Measurements from ENCODE around the gene FHDC1. TPM values are rescaled to one million over a fixed set of nuclear protein-coding genes. Genes with fewer than 3 reads are reported as not detected.
A peak's percentile ranks its signal among the peaks of the same experiment; 100 is the strongest.

The FHDC1 gene
- total RNA-seq, 4 donors from 2014 or later: 21.9 to 39.6 (median 28.7) TPM

DNA sequence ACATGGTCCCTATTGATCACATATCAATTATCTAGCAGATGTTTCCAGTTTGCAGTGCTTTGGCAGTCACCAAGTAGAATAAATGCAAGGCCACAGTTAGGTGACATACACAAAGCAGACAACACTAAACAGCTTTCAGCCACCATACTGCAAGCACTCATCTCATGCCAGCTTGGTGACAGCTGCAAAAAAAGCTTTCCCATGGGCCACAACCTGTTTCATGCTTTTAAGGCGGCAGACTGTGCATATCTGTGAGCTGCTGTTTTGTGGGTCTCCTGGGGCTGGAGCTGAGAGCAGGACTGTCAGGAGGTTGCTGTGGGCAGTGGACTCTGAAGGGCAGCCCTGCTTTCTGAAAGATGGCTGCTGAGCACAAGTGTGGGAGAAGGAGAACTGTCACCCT is 82.6 kb downstream of the FHDC1 start:
- Histone ChIP-seq H3K27ac (no peak overlapping the region), H3K9me3 (no peaks in the 10 kb centered on the region), H3K36me3 (no peaks in the 10 kb centered on the region), H3K27me3 (no peaks in the 10 kb centered on the region), H3K4me3 (no peak overlapping the region), H3K4me1 (peaks cover 16% of the 10 kb centered on the region)
- 91% methylated on average over 1 of the region's 1 CpG for WGBS
- TF ChIP-seq POLR2A (IDR thresholded peaks at IDR 0.05): no peak
- TF ChIP-seq POLR2AphosphoS5 (IDR thresholded peaks at IDR 0.05): no peak
- TF ChIP-seq, protein P1, sequence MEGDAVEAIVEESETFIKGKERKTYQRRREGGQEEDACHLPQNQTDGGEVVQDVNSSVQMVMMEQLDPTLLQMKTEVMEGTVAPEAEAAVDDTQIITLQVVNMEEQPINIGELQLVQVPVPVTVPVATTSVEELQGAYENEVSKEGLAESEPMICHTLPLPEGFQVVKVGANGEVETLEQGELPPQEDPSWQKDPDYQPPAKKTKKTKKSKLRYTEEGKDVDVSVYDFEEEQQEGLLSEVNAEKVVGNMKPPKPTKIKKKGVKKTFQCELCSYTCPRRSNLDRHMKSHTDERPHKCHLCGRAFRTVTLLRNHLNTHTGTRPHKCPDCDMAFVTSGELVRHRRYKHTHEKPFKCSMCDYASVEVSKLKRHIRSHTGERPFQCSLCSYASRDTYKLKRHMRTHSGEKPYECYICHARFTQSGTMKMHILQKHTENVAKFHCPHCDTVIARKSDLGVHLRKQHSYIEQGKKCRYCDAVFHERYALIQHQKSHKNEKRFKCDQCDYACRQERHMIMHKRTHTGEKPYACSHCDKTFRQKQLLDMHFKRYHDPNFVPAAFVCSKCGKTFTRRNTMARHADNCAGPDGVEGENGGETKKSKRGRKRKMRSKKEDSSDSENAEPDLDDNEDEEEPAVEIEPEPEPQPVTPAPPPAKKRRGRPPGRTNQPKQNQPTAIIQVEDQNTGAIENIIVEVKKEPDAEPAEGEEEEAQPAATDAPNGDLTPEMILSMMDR (IDR thresholded peaks at IDR 0.05): no peak
- no peak for TF ChIP-seq EP300 (IDR thresholded peaks at IDR 0.05)
- DNase-seq (ENCODE audit: low spot score in 2 of 2): no peak

DNA sequence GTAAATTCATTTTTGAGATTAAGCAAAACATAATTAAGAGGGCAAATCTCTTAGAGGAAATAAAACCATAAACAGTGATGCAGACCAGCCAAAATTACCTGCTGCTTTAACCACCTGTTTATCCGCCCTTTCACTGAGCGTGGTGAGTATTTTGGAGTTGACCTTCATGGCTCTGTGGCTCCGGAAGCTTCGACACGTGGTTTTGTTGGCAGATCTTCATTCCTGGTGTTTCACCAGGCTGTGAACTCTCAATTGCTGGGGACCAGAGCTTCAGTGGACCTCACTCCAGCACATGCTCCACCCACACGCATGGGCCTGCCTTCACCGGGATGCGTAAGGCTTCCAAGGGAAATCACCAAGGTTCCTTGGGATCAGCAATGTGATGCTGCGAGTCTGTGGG is 83.8 kb downstream of the FHDC1 start:
- TF ChIP-seq EP300 (IDR thresholded peaks at IDR 0.05) (no peak), POLR2AphosphoS5 (IDR thresholded peaks at IDR 0.05) (no peak), POLR2A (IDR thresholded peaks at IDR 0.05) (no peak)
- TF ChIP-seq, protein P1 (IDR thresholded peaks at IDR 0.05): no peak
- 85% methylated on average over 9 of the region's 9 CpGs for WGBS
- DNase-seq (ENCODE audit: low spot score in 2 of 2): no peak

DNA sequence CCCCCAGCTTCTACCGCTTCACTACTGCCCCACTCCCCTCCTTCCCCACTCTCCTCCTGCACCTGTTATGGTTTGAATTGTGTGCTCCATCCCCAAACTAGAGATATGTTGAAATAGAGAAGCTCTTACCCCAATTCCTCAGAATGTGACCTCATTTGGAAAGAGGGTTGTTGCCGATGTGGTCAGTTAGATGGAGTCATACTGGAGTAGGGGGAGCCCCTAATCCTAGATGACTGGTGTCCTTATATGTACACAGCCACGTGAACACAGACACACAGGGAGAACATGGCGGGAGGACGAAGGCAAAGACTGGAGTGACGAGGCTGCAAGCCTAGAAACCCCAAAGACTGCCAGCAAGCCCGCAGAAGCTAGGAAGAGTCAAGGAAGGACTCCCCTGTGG is 84.3 kb downstream of the FHDC1 start:
- Histone ChIP-seq H3K4me3 (no peak overlapping the region), H3K4me1 (peaks cover 16% of the 10 kb centered on the region), H3K27ac (no peak overlapping the region), H3K27me3 (no peaks in the 10 kb centered on the region), H3K36me3 (no peaks in the 10 kb centered on the region), H3K9me3 (no peaks in the 10 kb centered on the region)
- no peak for DNase-seq (ENCODE audit: low spot score in 2 of 2)
- TF ChIP-seq, protein P1 (IDR thresholded peaks at IDR 0.05): no peak
- TF ChIP-seq POLR2A (IDR thresholded peaks at IDR 0.05) (no peak), POLR2AphosphoS5 (IDR thresholded peaks at IDR 0.05) (no peak), EP300 (IDR thresholded peaks at IDR 0.05) (no peak)
- WGBS: 92% methylated on average over 7 of the region's 7 CpGs

More for the DNA sequence above, 83.8 kb downstream of the FHDC1 start:
- Histone ChIP-seq H3K36me3 (no peaks in the 10 kb centered on the region), H3K4me3 (no peak overlapping the region), H3K4me1 (peaks cover 16% of the 10 kb centered on the region), H3K27me3 (no peaks in the 10 kb centered on the region), H3K27ac (no peak overlapping the region), H3K9me3 (no peaks in the 10 kb centered on the region)

DNA sequence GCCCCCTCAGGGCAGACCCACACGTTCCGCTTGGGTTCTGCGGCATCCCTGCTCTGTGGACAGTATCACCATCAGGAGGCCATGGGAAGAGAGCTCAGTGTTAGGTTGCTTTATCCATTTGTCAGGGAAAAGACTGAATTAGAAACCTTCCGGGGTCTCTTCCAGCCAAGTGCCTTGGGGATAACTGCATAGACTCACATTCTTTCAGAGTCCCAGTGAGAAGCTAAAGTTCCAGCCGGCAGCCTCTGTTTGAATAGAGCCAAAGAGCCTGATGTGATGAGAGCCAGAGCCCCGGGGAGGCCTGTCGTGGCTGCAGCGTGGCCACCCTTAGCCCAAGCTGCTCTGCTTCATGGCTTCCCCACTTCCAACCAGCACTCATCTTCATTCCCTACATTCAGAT is 85.2 kb downstream of the FHDC1 start:
- peaks cover 16% of the 10 kb centered on the region for H3K4me1 ChIP-seq
- H3K4me3 ChIP-seq: no peak overlapping the region
- no peaks in the 10 kb centered on the region for H3K27me3 ChIP-seq
- TF ChIP-seq EP300 (IDR thresholded peaks at IDR 0.05) (no peak), POLR2AphosphoS5 (IDR thresholded peaks at IDR 0.05) (no peak), POLR2A (IDR thresholded peaks at IDR 0.05) (no peak)
- TF ChIP-seq, protein P1 (IDR thresholded peaks at IDR 0.05): no peak
- no peak overlapping the region for H3K27ac ChIP-seq
- 83% methylated on average over 7 of the region's 8 CpGs for WGBS
- DNase-seq (ENCODE audit: low spot score in 2 of 2): no peak
- H3K36me3 ChIP-seq: no peaks in the 10 kb centered on the region
- no peaks in the 10 kb centered on the region for H3K9me3 ChIP-seq

DNA sequence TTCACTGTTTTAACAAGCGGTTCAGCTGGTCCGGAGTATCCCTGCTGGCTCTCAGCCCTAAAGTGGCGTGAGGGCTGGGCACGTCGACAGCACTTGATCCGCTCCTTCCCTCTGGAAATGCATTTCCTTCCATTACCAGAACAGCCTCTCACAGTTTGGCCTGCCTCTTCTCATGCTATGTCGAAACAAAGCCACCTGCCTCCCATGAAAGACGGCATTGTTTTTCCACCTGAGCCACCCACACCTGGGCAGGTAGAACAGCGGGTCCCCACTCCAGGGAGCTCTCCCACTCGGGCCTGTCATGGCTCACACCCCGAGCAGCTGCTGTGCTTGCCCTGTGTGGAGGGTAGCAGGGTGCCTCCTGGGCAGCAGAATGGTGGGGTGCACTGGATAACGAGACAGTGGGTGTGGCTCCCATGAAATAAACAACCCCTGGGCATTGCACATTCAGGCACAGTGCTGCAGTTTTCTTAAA is 86.2 kb downstream of the FHDC1 start:
- TF ChIP-seq, protein P1 (IDR thresholded peaks at IDR 0.05): no peak
- TF ChIP-seq EP300 (IDR thresholded peaks at IDR 0.05) (no peak), POLR2AphosphoS5 (IDR thresholded peaks at IDR 0.05) (no peak), POLR2A (IDR thresholded peaks at IDR 0.05) (no peak)
- Histone ChIP-seq H3K27ac (peak overlapping the region; percentile 76), H3K36me3 (no peaks in the 10 kb centered on the region), H3K9me3 (no peaks in the 10 kb centered on the region), H3K4me3 (no peak overlapping the region), H3K27me3 (no peaks in the 10 kb centered on the region), H3K4me1 (peaks cover 16% of the 10 kb centered on the region)
- DNase-seq (ENCODE audit: low spot score in 2 of 2): no peak
- 85% methylated on average over 8 of the region's 12 CpGs for WGBS
